AG04450 (cell line): Measurements from ENCODE around the gene UACA. TPM values are rescaled to one million over a fixed set of nuclear protein-coding genes. Genes with fewer than 3 reads are reported as not detected.
A peak's percentile ranks its signal among the peaks of the same experiment; 100 is the strongest.

Source experiments
- CTCF ChIA-PET: fragments of 300-600, 350-600 bp; formaldehyde crosslinking; extraction: SDS; loops from one replicate; lab custom pipeline; 2022; ENCODE audit warnings: antibody characterized with exemption, inconsistent platforms; lab: Charles Lee
- POLR2A ChIA-PET: fragments of 350-600 bp; formaldehyde crosslinking; extraction: SDS; loops from one replicate; lab custom pipeline; 2021; ENCODE audit warnings: antibody characterized with exemption, inconsistent platforms; lab: Yijun Ruan, JAX
- DNase-seq: peaks from one replicate; pipeline ENCODE4 v3.0.0-alpha.2; 2011; ENCODE audit warnings: low read depth, low spot score
- H3K27ac ChIP-seq: one replicate; pipeline ENCODE4 v1.5.1; 2012; ENCODE audit warnings: low read depth, low read length, control low read depth
- H3K27me3 ChIP-seq: one replicate; pipeline ENCODE4 v1.6.0; 2012; ENCODE audit warnings: low read length; ENCODE audit not compliant: control insufficient read depth, insufficient read depth
- H3K4me3 ChIP-seq: 2 replicates; pipeline ENCODE4 v1.5.1; 2011; ENCODE audit warnings: mild to moderate bottlenecking, low read depth, low read length, control low read depth
- H3K9me3 ChIP-seq: 2 replicates; pipeline ENCODE4 v1.5.1; 2012; ENCODE audit warnings: low read length; ENCODE audit not compliant: control insufficient read depth, insufficient read depth
- CTCF ChIP-seq: IDR thresholded peaks from 2 replicates; pipeline ENCODE4 v1.5.1; 2011; ENCODE audit warnings: low read depth, low read length, control low read depth, inconsistent platforms
- polyA plus RNA-seq: library from polyadenylated mRNA; depleted of rRNA; stranded (reverse); fragments of >200 nt; gene quantifications from 2 replicates; pipeline ENCODE4 v1.2.3, GENCODE V29; 2011

Gene UACA
- polyA plus RNA-seq, 1 experiment, result 134 TPM

GRCh38 chr15:70704166-70704565 lies 59.2 kb downstream of the UACA start:
- no peaks in the 10 kb centered on the region for H3K27me3 ChIP-seq
- POLR2A ChIA-PET, result no interaction called here
- DNase-seq, result no peak
- TF ChIP-seq CTCF, result no peak
- no peak overlapping the region for H3K4me3 ChIP-seq
- CTCF ChIA-PET, result interaction anchor here (1.3 to 2.8 kb wide), 2 partner anchors 19 to 170 kb away, joined by 3 to 15 read pairs; no protein-coding TSS in a partner anchor
- H3K27ac ChIP-seq, result no peak overlapping the region
- no peaks in the 10 kb centered on the region for H3K9me3 ChIP-seq

DNA sequence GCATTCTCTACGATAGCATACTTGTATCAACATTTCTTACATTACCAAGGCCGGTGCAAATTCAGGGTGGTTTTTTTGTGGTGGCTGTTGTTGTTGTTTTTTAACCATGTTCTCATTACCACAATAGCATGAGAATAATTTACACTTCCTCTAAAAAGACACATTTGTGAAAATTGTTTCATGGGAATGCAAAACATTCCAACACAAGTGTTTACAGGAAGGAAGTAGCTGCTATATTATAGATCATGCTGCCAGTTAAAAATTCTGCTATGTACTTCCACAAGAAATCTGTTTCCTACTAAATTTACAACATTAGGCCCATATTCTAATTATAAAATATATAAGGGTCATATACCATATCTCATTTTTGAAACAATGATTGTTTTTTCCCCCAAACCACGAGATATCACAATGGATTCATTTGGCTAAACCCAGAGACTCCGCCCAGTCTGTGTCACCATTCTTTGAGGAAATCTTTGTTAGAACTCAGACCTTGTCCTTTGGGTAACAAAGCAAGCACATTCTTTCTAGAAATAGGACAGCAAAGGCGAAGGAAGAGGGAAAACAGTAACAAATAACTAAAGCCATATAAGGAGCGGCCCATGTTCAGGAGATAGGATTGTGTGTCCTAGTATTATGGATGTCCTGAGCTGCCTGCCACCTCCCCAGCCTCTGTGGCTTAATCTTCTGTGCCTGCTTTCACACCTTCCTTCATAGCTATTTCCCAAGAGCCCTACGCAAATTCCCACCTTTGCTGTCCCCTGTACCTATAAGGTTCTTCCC lies 60.1 kb downstream of the UACA start:
- DNase-seq, result no peak
- ChIA-PET POLR2A (interaction anchor here (1.7 to 2.3 kb wide), 2 partner anchors 10 to 97 kb away, joined by 5 to 8 read pairs; no protein-coding TSS in a partner anchor), CTCF (interaction anchor here (0.6 to 2.8 kb wide), 4 partner anchors 20 to 171 kb away, joined by 3 to 15 read pairs (median 4); no protein-coding TSS in a partner anchor)
- no peak for TF ChIP-seq CTCF
- H3K9me3 ChIP-seq, result no peaks in the 10 kb centered on the region
- no peak overlapping the region for H3K4me3 ChIP-seq
- H3K27ac ChIP-seq, result no peak overlapping the region
- no peaks in the 10 kb centered on the region for H3K27me3 ChIP-seq

- Histone ChIP-seq H3K27ac (no peak overlapping the region), H3K27me3 (no peaks in the 10 kb centered on the region), H3K9me3 (no peaks in the 10 kb centered on the region), H3K4me3 (peak overlapping the region; percentile 11; the same call in 1 of the 2 replicates)
- DNase-seq, result no peak
- TF ChIP-seq CTCF, result no peak
- ChIA-PET CTCF (interaction anchor here (0.9 to 2.1 kb wide), 3 partner anchors 20 to 109 kb away, joined by 3 to 9 read pairs (median 5); no protein-coding TSS in a partner anchor), POLR2A (interaction anchor here (1.7 to 2.3 kb wide), 2 partner anchors 11 to 98 kb away, joined by 5 to 8 read pairs; no protein-coding TSS in a partner anchor)
Measured at GRCh38 chr15:70702584-70702983, 60.8 kb downstream of the UACA start.

DNA sequence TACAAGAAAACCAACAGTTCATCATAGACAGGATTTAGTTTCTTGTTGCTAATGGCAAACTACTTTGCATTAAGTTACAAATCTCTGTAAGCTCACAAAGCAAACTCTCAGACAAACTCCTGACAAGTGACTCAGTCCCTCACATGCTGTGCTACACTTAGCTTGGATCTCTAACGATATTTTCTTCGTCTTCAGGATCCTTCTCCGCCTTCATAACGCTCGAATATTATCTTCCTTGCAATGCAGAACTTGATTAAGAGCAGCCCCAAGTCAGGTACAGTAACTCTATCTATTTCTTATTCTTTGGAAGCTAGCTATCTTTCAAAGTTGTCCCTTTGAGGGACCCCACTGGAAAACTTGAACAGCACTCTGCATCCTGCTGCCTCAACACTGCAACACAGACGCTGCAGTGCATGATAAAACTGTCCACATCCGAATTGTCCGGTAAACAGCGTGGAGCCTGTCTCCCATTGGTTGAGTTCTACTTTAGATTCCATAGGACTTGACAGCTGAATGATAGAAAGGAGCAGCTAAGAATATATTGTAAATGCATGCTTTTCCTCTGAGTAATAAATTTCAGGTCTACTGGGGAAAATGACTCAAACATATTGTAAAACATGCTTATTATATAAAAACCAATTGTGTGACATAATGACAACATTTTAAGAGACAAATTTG lies 61.3 kb downstream of the UACA start:
- no peak for TF ChIP-seq CTCF
- H3K27ac ChIP-seq, result peak overlapping the region; percentile 63
- no peaks in the 10 kb centered on the region for H3K27me3 ChIP-seq
- POLR2A ChIA-PET, result interaction anchor here (1.7 to 2.3 kb wide), 2 partner anchors 11 to 98 kb away, joined by 5 to 8 read pairs; no protein-coding TSS in a partner anchor
- DNase-seq, result no peak
- no peaks in the 10 kb centered on the region for H3K9me3 ChIP-seq
- peak overlapping the region; percentile 47 for H3K4me3 ChIP-seq
- CTCF ChIA-PET, result interaction anchor here (0.6 to 2.1 kb wide), 5 partner anchors 20 to 110 kb away, joined by 3 to 9 read pairs (median 4); no protein-coding TSS in a partner anchor
